Neural cell (in vitro differentiated cells): ENCODE data around the gene FCRL4.

ENCODE experiments used
- CTCF ChIP-seq: fragments of 450-650 bp; IDR thresholded peaks from 2 replicates; pipeline ENCODE4 v1.5.1; 2014; ENCODE audit warnings: antibody characterized with exemption, mild to moderate bottlenecking, moderate library complexity; ENCODE audit not compliant: poor library complexity, severe bottlenecking
- EP300 ChIP-seq: fragments of 450-650 bp; conservative IDR thresholded peaks from 2 replicates; pipeline ENCODE4 v1.6.1; 2014; ENCODE audit warnings: antibody characterized with exemption, mild to moderate bottlenecking, moderate library complexity; ENCODE audit not compliant: poor library complexity, severe bottlenecking
- MXI1 ChIP-seq: fragments of 450-650 bp; conservative IDR thresholded peaks from 2 replicates; pipeline ENCODE4 v1.6.1; 2014; ENCODE audit warnings: antibody characterized with exemption, mild to moderate bottlenecking; ENCODE audit not compliant: poor library complexity, severe bottlenecking
- POLR2AphosphoS5 ChIP-seq: IDR thresholded peaks from 2 replicates; pipeline ENCODE4 v1.6.1; 2012
- REST ChIP-seq: IDR thresholded peaks from 2 replicates; pipeline ENCODE4 v1.6.1; 2012; ENCODE audit warnings: borderline replicate concordance

- TF ChIP-seq CTCF: no peak
- no peak for TF ChIP-seq EP300
- no peak for TF ChIP-seq MXI1
- TF ChIP-seq REST: no peak
- TF ChIP-seq POLR2AphosphoS5: no peak
Observed at GRCh38 chr1:157558119-157558518, 39.8 kb downstream of the FCRL4 start.
